HG02970 (cell line): ENCODE measurements around the gene PPP1CA.
A peak's percentile ranks its signal among the peaks of the same experiment; 100 is the strongest.

Experiments used
- ATAC-seq: cut with Tn5 transposase; IDR thresholded peaks from one replicate; pipeline ENCODE4 v1.9.1; 2021; ENCODE audit warnings: mild to moderate bottlenecking, moderate library complexity, moderate number of reproducible peaks; ENCODE audit not compliant: unreplicated experiment, low FRiP score

The PPP1CA gene

GRCh38 chr11:67390947-67391303 lies 10.7 kb downstream of the PPP1CA start:
- no peak for ATAC-seq

- no peak for ATAC-seq
Measured at GRCh38 chr11:67389477-67389876, 12.2 kb downstream of the PPP1CA start.

GRCh38 chr11:67387518-67387917 lies 14.1 kb downstream of the PPP1CA start:
- no peak for ATAC-seq

GRCh38 chr11:67387069-67387468 lies 14.6 kb downstream of the PPP1CA start:
- ATAC-seq: no peak

GRCh38 chr11:67384851-67385366 lies 16.7 kb downstream of the PPP1CA start:
- no peak for ATAC-seq

- ATAC-seq: no peak
Measured at GRCh38 chr11:67382276-67383136, 19.2 kb downstream of the PPP1CA start.

GRCh38 chr11:67381244-67381972 lies 20.2 kb downstream of the PPP1CA start:
- ATAC-seq: no peak

GRCh38 chr11:67379061-67380058 lies 22.3 kb downstream of the PPP1CA start:
- no peak for ATAC-seq

- ATAC-seq: no peak
Measured at GRCh38 chr11:67378544-67378943, 23.1 kb downstream of the PPP1CA start.

- no peak for ATAC-seq
Measured at GRCh38 chr11:67376873-67377808, 24.5 kb downstream of the PPP1CA start.

- no peak for ATAC-seq
Measured at GRCh38 chr11:67376063-67376820, 25.4 kb downstream of the PPP1CA start.

GRCh38 chr11:67375320-67376055 lies 26.2 kb downstream of the PPP1CA start:
- ATAC-seq: no peak

GRCh38 chr11:67374571-67375281 lies 26.9 kb downstream of the PPP1CA start:
- no peak for ATAC-seq

GRCh38 chr11:67373648-67374570 lies 27.7 kb downstream of the PPP1CA start:
- peak; percentile 30 for ATAC-seq

- ATAC-seq: peak; percentile 40
Measured at GRCh38 chr11:67372993-67373647, 28.5 kb downstream of the PPP1CA start, which contains the start of gene CLCF1. TSS of gene CLCF1 (minus strand) at chr11:67373598. CDS start at chr11:67373539, 59 bp downstream.
